ENCODE measurements around the gene TAF11L10. TPM values are rescaled to one million over a fixed set of nuclear protein-coding genes. Genes with fewer than 3 reads are reported as not detected.
"Not testable (repeated sequence)": the region's sequence is repeated elsewhere in the genome, so short reads cannot be mapped to it uniquely, and the experiment has no call there.

TAF11L10 gene
- polyA plus RNA-seq, 3 donors: not detected

GRCh38 chr5:17607461-17607860 is 9.8 kb upstream of the TAF11L10 start:
- H3K4me1 ChIP-seq (ENCODE audit: control insufficient read depth in 1 of 2, insufficient read depth in 2 of 2, low read length in 2 of 2); H3K4me3 Mint-ChIP-seq; H3K36me3 ChIP-seq (replicated peaks in 1 of 2; ENCODE audit: control insufficient read depth in 1 of 2, insufficient read depth in 2 of 2, low read length in 2 of 2); H3K36me3 Mint-ChIP-seq; H3K27ac ChIP-seq (ENCODE audit: low read depth in 1 of 2, low read length in 2 of 2); H3K9me3 ChIP-seq (replicated peaks in 1 of 2; ENCODE audit: control insufficient read depth in 1 of 2, insufficient read depth in 1 of 2, low read length in 2 of 2); H4K20me1 ChIP-seq (ENCODE audit: insufficient read depth, low read length); H3K27ac Mint-ChIP-seq; H3K4me3 ChIP-seq (replicated peaks in 1 of 3; ENCODE audit: low read depth in 2 of 3, low read length in 3 of 3); intact Hi-C loops (cut with micrococcal nuclease); H3K27me3 ChIP-seq (ENCODE audit: control insufficient read depth in 2 of 2, insufficient read depth in 2 of 2, low read length in 2 of 2); H3K27me3 Mint-ChIP-seq (ENCODE audit: low read depth in 3 of 3); H3K4me1 Mint-ChIP-seq; H3K79me2 ChIP-seq (ENCODE audit: insufficient read depth, low read length); H3K9ac ChIP-seq (ENCODE audit: insufficient read depth, low read length, poor library complexity, severe bottlenecking); H2AFZ ChIP-seq (ENCODE audit: insufficient read depth, low read depth, low read length, poor library complexity, severe bottlenecking); DNase-seq; H3K4me2 ChIP-seq (replicated peaks; ENCODE audit: extremely low read depth, low read length, poor library complexity, severe bottlenecking): not testable (repeated sequence)
- WGBS (ENCODE audit: insufficient coverage): 100% methylated on average over 1 of the region's 4 CpGs
- H3K9me3 Mint-ChIP-seq: peaks cover 2 to 24% (median 12%) of the 10 kb centered on the region in 7 donors

GRCh38 chr5:17604951-17605350 is 7.3 kb upstream of the TAF11L10 start:
- H3K79me2 ChIP-seq (ENCODE audit: insufficient read depth, low read length): no peaks in the 10 kb centered on the region
- intact Hi-C loops (cut with micrococcal nuclease): no loop called here
- no peak overlapping the region for H2AFZ ChIP-seq (ENCODE audit: insufficient read depth, low read depth, low read length, poor library complexity, severe bottlenecking)
- no peaks in the 10 kb centered on the region for H3K4me1 ChIP-seq (ENCODE audit: control insufficient read depth in 1 of 2, insufficient read depth in 2 of 2, low read length in 2 of 2)
- H3K9ac ChIP-seq (ENCODE audit: insufficient read depth, low read length, poor library complexity, severe bottlenecking): no peak overlapping the region
- no peaks in the 10 kb centered on the region for H3K27me3 ChIP-seq (ENCODE audit: control insufficient read depth in 2 of 2, insufficient read depth in 2 of 2, low read length in 2 of 2)
- Mint-ChIP-seq H3K27ac (no peak overlapping the region), H3K9me3 (peaks cover 2 to 27% (median 15%) of the 10 kb centered on the region in 7 donors), H3K4me3 (no peak overlapping the region), H3K4me1 (peaks cover 6% of the 10 kb centered on the region), H3K36me3 (no peaks in the 10 kb centered on the region), H3K27me3 (ENCODE audit: low read depth in 3 of 3) (no peaks in the 10 kb centered on the region)
- H3K4me2 ChIP-seq (replicated peaks; ENCODE audit: extremely low read depth, low read length, poor library complexity, severe bottlenecking): no peak overlapping the region
- DNase-seq: no peak
- no peak overlapping the region for H3K27ac ChIP-seq (ENCODE audit: low read depth in 1 of 2, low read length in 2 of 2)
- H3K4me3 ChIP-seq (replicated peaks in 1 of 3; ENCODE audit: low read depth in 2 of 3, low read length in 3 of 3): no peak overlapping the region
- TF ChIP-seq, protein P1, sequence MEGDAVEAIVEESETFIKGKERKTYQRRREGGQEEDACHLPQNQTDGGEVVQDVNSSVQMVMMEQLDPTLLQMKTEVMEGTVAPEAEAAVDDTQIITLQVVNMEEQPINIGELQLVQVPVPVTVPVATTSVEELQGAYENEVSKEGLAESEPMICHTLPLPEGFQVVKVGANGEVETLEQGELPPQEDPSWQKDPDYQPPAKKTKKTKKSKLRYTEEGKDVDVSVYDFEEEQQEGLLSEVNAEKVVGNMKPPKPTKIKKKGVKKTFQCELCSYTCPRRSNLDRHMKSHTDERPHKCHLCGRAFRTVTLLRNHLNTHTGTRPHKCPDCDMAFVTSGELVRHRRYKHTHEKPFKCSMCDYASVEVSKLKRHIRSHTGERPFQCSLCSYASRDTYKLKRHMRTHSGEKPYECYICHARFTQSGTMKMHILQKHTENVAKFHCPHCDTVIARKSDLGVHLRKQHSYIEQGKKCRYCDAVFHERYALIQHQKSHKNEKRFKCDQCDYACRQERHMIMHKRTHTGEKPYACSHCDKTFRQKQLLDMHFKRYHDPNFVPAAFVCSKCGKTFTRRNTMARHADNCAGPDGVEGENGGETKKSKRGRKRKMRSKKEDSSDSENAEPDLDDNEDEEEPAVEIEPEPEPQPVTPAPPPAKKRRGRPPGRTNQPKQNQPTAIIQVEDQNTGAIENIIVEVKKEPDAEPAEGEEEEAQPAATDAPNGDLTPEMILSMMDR (IDR thresholded peaks at IDR 0.05): no peak
- H3K9me3 ChIP-seq (replicated peaks in 1 of 2; ENCODE audit: control insufficient read depth in 1 of 2, insufficient read depth in 1 of 2, low read length in 2 of 2): peaks cover 0 to 10% of the 10 kb centered on the region in 2 donors
- H4K20me1 ChIP-seq (ENCODE audit: insufficient read depth, low read length): no peaks in the 10 kb centered on the region
- H3K36me3 ChIP-seq (replicated peaks in 1 of 2; ENCODE audit: control insufficient read depth in 1 of 2, insufficient read depth in 2 of 2, low read length in 2 of 2): no peaks in the 10 kb centered on the region
- WGBS (ENCODE audit: insufficient coverage): no CpG with 5 or more reads among the region's 14 CpGs

DNA sequence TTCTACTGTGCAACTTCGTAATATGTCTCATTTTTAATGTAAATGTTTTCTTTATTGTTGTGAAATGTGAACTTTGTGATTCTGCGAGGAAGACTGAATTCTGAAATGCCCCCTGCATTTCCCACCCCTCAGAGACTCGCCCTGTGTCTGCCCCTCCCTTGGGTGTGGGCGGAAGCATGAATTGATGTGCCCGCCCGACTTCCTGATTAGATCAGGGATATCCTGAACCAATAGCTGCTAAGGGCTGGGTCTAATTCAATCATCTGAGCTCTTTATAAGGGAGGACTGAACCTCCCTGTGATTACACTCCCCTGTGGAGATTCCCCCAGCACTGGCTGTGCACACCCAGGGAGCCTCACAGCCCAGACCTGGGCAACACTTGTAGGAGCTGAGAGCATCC is 6.3 kb upstream of the TAF11L10 start, which contains the start of gene TAF11L11:
Gene TAF11L11, plus strand, starts transcription at position 304 of the 400 bp plus-strand sequence.
- H3K27ac Mint-ChIP-seq: peak within 1 kb of the TSS in 1 of 7 donors; percentile 10

DNA sequence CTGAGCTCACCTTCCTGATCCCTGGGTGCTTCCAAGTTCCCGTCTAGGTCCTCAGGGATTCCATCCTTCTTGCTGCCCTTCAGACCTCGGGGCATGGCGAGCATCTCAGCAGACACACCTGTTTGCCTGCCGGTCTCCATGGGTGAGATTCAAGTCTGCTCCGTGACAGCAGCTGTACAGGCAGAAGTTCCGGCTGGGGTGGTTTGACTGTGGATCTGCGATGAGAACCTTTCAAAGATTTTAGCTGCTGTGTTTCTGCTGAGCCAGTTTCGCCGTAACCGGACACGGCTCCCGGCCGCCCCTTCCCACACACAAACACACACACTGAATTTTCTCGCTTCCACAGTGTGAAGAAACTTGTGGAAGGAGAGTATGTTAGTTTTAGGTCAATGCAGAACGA is 3.4 kb downstream of the TAF11L10 start, which contains the start of gene TAF11L9:
Gene TAF11L9, minus strand, starts transcription at position 140 of the 400 bp plus-strand sequence.
- H3K9ac ChIP-seq (ENCODE audit: insufficient read depth, low read length, poor library complexity, severe bottlenecking); H3K36me3 Mint-ChIP-seq; H3K9me3 ChIP-seq (replicated peaks in 1 of 2; ENCODE audit: control insufficient read depth in 1 of 2, insufficient read depth in 1 of 2, low read length in 2 of 2); H3K4me1 ChIP-seq (ENCODE audit: control insufficient read depth in 1 of 2, insufficient read depth in 2 of 2, low read length in 2 of 2); H3K4me2 ChIP-seq (replicated peaks; ENCODE audit: extremely low read depth, low read length, poor library complexity, severe bottlenecking); H2AFZ ChIP-seq (ENCODE audit: insufficient read depth, low read depth, low read length, poor library complexity, severe bottlenecking); H3K27ac ChIP-seq (ENCODE audit: low read depth in 1 of 2, low read length in 2 of 2); DNase-seq; H3K27me3 ChIP-seq (ENCODE audit: control insufficient read depth in 2 of 2, insufficient read depth in 2 of 2, low read length in 2 of 2); intact Hi-C loops (cut with micrococcal nuclease); H3K4me3 ChIP-seq (replicated peaks in 1 of 3; ENCODE audit: low read depth in 2 of 3, low read length in 3 of 3); H3K4me1 Mint-ChIP-seq; H3K4me3 Mint-ChIP-seq; H3K27ac Mint-ChIP-seq; H3K27me3 Mint-ChIP-seq (ENCODE audit: low read depth in 3 of 3); H3K36me3 ChIP-seq (replicated peaks in 1 of 2; ENCODE audit: control insufficient read depth in 1 of 2, insufficient read depth in 2 of 2, low read length in 2 of 2); H3K79me2 ChIP-seq (ENCODE audit: insufficient read depth, low read length); H3K9me3 Mint-ChIP-seq; H4K20me1 ChIP-seq (ENCODE audit: insufficient read depth, low read length): not testable (repeated sequence)
- WGBS (ENCODE audit: insufficient coverage): no CpG with 5 or more reads among the region's 15 CpGs

More for the DNA sequence above, 6.3 kb upstream of the TAF11L10 start, which contains the start of gene TAF11L11:
- H3K27me3 Mint-ChIP-seq (ENCODE audit: low read depth in 3 of 3); H3K36me3 ChIP-seq (replicated peaks in 1 of 2; ENCODE audit: control insufficient read depth in 1 of 2, insufficient read depth in 2 of 2, low read length in 2 of 2); H3K4me1 Mint-ChIP-seq; H2AFZ ChIP-seq (ENCODE audit: insufficient read depth, low read depth, low read length, poor library complexity, severe bottlenecking); H3K4me2 ChIP-seq (replicated peaks; ENCODE audit: extremely low read depth, low read length, poor library complexity, severe bottlenecking); intact Hi-C loops (cut with micrococcal nuclease); DNase-seq; H3K9ac ChIP-seq (ENCODE audit: insufficient read depth, low read length, poor library complexity, severe bottlenecking); H3K4me3 Mint-ChIP-seq; H3K36me3 Mint-ChIP-seq; H3K4me3 ChIP-seq (replicated peaks in 1 of 3; ENCODE audit: low read depth in 2 of 3, low read length in 3 of 3); H3K4me1 ChIP-seq (ENCODE audit: control insufficient read depth in 1 of 2, insufficient read depth in 2 of 2, low read length in 2 of 2); H3K27ac ChIP-seq (ENCODE audit: low read depth in 1 of 2, low read length in 2 of 2); H4K20me1 ChIP-seq (ENCODE audit: insufficient read depth, low read length); H3K27me3 ChIP-seq (ENCODE audit: control insufficient read depth in 2 of 2, insufficient read depth in 2 of 2, low read length in 2 of 2); H3K79me2 ChIP-seq (ENCODE audit: insufficient read depth, low read length): not testable (repeated sequence)
- peaks cover 0 to 10% of the 10 kb centered on the region in 2 donors for H3K9me3 ChIP-seq (replicated peaks in 1 of 2; ENCODE audit: control insufficient read depth in 1 of 2, insufficient read depth in 1 of 2, low read length in 2 of 2)
- peaks cover 5 to 23% (median 15%) of the 10 kb centered on the region in 7 donors for H3K9me3 Mint-ChIP-seq
- no CpG with 5 or more reads among the region's 6 CpGs for whole genome bisulfite sequencing (ENCODE audit: insufficient coverage)

All from CD14-positive monocyte (primary cell).